HepG2 (cell line): ENCODE results near the gene SLC25A51. TPM values are rescaled to one million over a fixed set of nuclear protein-coding genes. Genes with fewer than 3 reads are reported as not detected.

ENCODE experiments used
- CREB1 ChIP-seq, 2 experiments: fragments of 450-650 bp in 1 of 2; IDR thresholded peaks; 2 replicates each; pipeline ENCODE4 v1.6.1; 2016 to 2017; ENCODE audit warnings: control low read depth in 1 of 2, mild to moderate bottlenecking in 1 of 2, missing compliant biosample characterization in 1 of 2, missing genetic modification characterization in 1 of 2
- ETV5 ChIP-seq: IDR thresholded peaks from 2 replicates; pipeline ENCODE4 v1.6.1; 2018; ENCODE audit warnings: missing biosample characterization, missing genetic modification reagents, inconsistent platforms, borderline replicate concordance
- FOXO1 ChIP-seq: sonication (generic); formaldehyde crosslinking; IDR thresholded peaks from 2 replicates; pipeline ENCODE4 v1.4.0; 2020; ENCODE audit warnings: missing genetic modification reagents
- ISL2 ChIP-seq: sonication (generic); formaldehyde crosslinking; IDR thresholded peaks from 2 replicates; pipeline ENCODE4 v1.5.0; 2020; ENCODE audit warnings: missing genetic modification reagents
- KDM2A ChIP-seq: sonication (generic); formaldehyde crosslinking; IDR thresholded peaks from 2 replicates; pipeline ENCODE4 v1.4.0; 2020; ENCODE audit warnings: low read depth, missing genetic modification reagents, borderline replicate concordance
- RARG ChIP-seq: sonication (generic); formaldehyde crosslinking; IDR thresholded peaks from 2 replicates; pipeline ENCODE4 v1.4.0; 2020; ENCODE audit warnings: low read depth, mild to moderate bottlenecking, missing genetic modification reagents
- RFX3 ChIP-seq: IDR thresholded peaks from 2 replicates; pipeline ENCODE4 v1.6.1; 2016; ENCODE audit warnings: missing biosample characterization, missing genetic modification reagents
- SALL1 ChIP-seq: sonication (generic); formaldehyde crosslinking; IDR thresholded peaks from 2 replicates; pipeline ENCODE4 v1.8.0; 2022; ENCODE audit warnings: mild to moderate bottlenecking, missing genetic modification reagents
- SRSF9 ChIP-seq: fragments of 200-400 bp; formaldehyde crosslinking; IDR thresholded peaks from 2 replicates; pipeline ENCODE4 v1.6.1; 2018; ENCODE audit warnings: borderline replicate concordance, mild to moderate bottlenecking, low read depth, low read length; ENCODE audit not compliant: insufficient read depth, poor library complexity, severe bottlenecking
- STAT5B ChIP-seq: sonication (generic); formaldehyde crosslinking; IDR thresholded peaks from 2 replicates; pipeline ENCODE4 v1.4.0; 2020; ENCODE audit warnings: missing genetic modification reagents
- YEATS4 ChIP-seq: sonication (generic); formaldehyde crosslinking; IDR thresholded peaks from 2 replicates; pipeline ENCODE4 v1.4.0; 2020; ENCODE audit warnings: missing genetic modification reagents, borderline replicate concordance
- ZNF180 ChIP-seq: sonication (generic); formaldehyde crosslinking; IDR thresholded peaks from 2 replicates; pipeline ENCODE4 v1.4.0; 2020; ENCODE audit warnings: low read depth, missing genetic modification reagents, borderline replicate concordance
- ZNF260 ChIP-seq: sonication (generic); formaldehyde crosslinking; IDR thresholded peaks from 2 replicates; pipeline ENCODE4 v1.4.0; 2020; ENCODE audit warnings: missing genetic modification reagents, low read depth, mild to moderate bottlenecking, borderline replicate concordance
- ZNF274 ChIP-seq: sonication (generic); formaldehyde crosslinking; IDR thresholded peaks from 2 replicates; pipeline ENCODE4 v1.5.1; 2020; ENCODE audit warnings: mild to moderate bottlenecking, missing genetic modification reagents
- ZNF501 ChIP-seq: sonication (generic); formaldehyde crosslinking; IDR thresholded peaks from 2 replicates; pipeline ENCODE4 v1.5.1; 2020; ENCODE audit warnings: mild to moderate bottlenecking, moderate library complexity, missing genetic modification reagents
- polyA plus RNA-seq, 8 experiments: library from polyadenylated mRNA; depleted of rRNA in 3 of 8; stranded (reverse) in 7 of 8; unstranded in 1 of 8; fragments of >200 nt; fragmentation: Illumina TruSeq in 4 of 8; extraction: Trizol in 4 of 8; gene quantifications; 2 replicates each; pipeline versions ENCODE4 v1.2.1 to v1.2.3, GENCODE V29; 2011 to 2016; ENCODE audit warnings: low read depth in 4 of 8, missing spikeins in 1 of 8, mixed read lengths in 1 of 8; ENCODE audit not compliant: insufficient read depth in 1 of 8
- total RNA-seq, 5 experiments: library from RNA; depleted of rRNA; stranded (reverse); fragments of >200 nt; fragmentation: Illumina TruSeq; extraction: Trizol; gene quantifications; 2 replicates each; pipeline ENCODE4 v1.2.3, GENCODE V29; 2016; ENCODE audit warnings: low read depth in 1 of 5
- TF ChIP-seq, protein P1 (sequence below): sonication (generic); formaldehyde crosslinking; conservative IDR thresholded peaks from 2 replicates; pipeline ENCODE4 v1.4.0; 2020; ENCODE audit warnings: missing genetic modification reagents
- TF ChIP-seq, protein P2 (sequence below): sonication (generic); formaldehyde crosslinking; IDR thresholded peaks from 2 replicates; pipeline ENCODE4 v1.8.0; 2022; ENCODE audit warnings: mild to moderate bottlenecking, missing genetic modification reagents
- TF ChIP-seq, protein P3 (sequence below): sonication (generic); formaldehyde crosslinking; IDR thresholded peaks from 2 replicates; pipeline ENCODE4 v1.9.0; 2021; ENCODE audit warnings: missing genetic modification reagents, borderline replicate concordance
- TF ChIP-seq, protein P4 (sequence below): sonication (generic); formaldehyde crosslinking; IDR thresholded peaks from 2 replicates; pipeline ENCODE4 v1.4.0; 2020; ENCODE audit warnings: missing genetic modification reagents, borderline replicate concordance
- TF ChIP-seq, protein P5 (sequence below): IDR thresholded peaks from 2 replicates; pipeline ENCODE4 v1.6.1; 2012; ENCODE audit warnings: inconsistent platforms

Gene SLC25A51
- total and polyA plus RNA-seq, 2 of the 13 experiments (the other 11 are each of a cell fraction or from before 2014, with no cell fraction given): 14.6 to 37.7 TPM

DNA sequence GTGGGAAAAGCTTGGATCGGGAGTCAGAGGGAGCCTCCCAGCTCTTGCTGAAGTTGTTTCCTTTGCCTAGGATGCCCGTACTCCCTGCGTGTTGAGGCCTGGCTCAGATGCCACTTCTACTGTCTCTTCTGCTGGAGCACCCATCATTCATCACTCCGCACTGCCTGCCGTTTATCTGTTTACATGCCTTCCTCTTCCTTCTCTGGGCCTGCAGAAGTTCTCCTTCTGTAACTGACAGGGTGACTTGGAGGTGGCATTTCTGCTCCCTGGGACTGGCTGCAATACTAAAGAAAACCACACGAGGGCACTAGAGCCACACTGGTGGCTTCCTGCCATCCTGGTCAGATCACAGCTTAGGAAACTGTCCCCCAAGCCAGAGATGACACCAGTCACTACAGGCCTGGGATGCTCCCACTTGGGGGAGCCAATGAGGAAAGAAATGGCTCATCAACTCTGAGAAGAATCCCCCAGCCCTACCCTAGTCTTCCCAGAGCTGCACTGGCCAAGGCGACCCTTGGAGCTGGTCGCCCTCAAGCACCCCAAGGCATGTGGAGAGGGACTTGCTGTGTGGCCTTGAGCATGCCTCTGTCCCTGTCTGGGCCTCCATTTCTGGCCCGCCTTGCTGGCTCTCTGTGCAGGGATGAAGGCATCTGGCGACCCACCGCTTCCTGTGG is 9.7 kb upstream of the SLC25A51 start (continued):
- TF ChIP-seq, protein P1, sequence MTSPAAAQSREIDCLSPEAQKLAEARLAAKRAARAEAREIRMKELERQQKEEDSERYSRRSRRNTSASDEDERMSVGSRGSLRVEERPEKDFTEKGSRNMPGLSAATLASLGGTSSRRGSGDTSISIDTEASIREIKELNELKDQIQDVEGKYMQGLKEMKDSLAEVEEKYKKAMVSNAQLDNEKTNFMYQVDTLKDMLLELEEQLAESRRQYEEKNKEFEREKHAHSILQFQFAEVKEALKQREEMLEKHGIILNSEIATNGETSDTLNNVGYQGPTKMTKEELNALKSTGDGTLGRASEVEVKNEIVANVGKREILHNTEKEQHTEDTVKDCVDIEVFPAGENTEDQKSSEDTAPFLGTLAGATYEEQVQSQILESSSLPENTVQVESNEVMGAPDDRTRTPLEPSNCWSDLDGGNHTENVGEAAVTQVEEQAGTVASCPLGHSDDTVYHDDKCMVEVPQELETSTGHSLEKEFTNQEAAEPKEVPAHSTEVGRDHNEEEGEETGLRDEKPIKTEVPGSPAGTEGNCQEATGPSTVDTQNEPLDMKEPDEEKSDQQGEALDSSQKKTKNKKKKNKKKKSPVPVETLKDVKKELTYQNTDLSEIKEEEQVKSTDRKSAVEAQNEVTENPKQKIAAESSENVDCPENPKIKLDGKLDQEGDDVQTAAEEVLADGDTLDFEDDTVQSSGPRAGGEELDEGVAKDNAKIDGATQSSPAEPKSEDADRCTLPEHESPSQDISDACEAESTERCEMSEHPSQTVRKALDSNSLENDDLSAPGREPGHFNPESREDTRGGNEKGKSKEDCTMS: no peak
- TF ChIP-seq SRSF9: no peak
- no peak for TF ChIP-seq ZNF180
- TF ChIP-seq RARG (CRISPR knock-in tag): no peak
- no peak for TF ChIP-seq FOXO1 (CRISPR knock-in tag)
- TF ChIP-seq, protein P2, sequence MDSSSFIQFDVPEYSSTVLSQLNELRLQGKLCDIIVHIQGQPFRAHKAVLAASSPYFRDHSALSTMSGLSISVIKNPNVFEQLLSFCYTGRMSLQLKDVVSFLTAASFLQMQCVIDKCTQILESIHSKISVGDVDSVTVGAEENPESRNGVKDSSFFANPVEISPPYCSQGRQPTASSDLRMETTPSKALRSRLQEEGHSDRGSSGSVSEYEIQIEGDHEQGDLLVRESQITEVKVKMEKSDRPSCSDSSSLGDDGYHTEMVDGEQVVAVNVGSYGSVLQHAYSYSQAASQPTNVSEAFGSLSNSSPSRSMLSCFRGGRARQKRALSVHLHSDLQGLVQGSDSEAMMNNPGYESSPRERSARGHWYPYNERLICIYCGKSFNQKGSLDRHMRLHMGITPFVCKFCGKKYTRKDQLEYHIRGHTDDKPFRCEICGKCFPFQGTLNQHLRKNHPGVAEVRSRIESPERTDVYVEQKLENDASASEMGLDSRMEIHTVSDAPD (CRISPR knock-in tag): no peak
- TF ChIP-seq, protein P3, sequence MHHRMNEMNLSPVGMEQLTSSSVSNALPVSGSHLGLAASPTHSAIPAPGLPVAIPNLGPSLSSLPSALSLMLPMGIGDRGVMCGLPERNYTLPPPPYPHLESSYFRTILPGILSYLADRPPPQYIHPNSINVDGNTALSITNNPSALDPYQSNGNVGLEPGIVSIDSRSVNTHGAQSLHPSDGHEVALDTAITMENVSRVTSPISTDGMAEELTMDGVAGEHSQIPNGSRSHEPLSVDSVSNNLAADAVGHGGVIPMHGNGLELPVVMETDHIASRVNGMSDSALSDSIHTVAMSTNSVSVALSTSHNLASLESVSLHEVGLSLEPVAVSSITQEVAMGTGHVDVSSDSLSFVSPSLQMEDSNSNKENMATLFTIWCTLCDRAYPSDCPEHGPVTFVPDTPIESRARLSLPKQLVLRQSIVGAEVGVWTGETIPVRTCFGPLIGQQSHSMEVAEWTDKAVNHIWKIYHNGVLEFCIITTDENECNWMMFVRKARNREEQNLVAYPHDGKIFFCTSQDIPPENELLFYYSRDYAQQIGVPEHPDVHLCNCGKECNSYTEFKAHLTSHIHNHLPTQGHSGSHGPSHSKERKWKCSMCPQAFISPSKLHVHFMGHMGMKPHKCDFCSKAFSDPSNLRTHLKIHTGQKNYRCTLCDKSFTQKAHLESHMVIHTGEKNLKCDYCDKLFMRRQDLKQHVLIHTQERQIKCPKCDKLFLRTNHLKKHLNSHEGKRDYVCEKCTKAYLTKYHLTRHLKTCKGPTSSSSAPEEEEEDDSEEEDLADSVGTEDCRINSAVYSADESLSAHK (CRISPR knock-in tag): no peak
- 0 out of 2 replicates have a peak, but pooled peaks have one; percentile 22 for TF ChIP-seq SALL1 (CRISPR knock-in tag)
- TF ChIP-seq ZNF260: no peak
- TF ChIP-seq ISL2 (CRISPR knock-in tag): no peak
- peak; percentile 58; the same call in 1 of the 2 replicates for TF ChIP-seq ZNF274 (CRISPR knock-in tag)
- peak; percentile 12; the same call in 1 of the 2 replicates for TF ChIP-seq KDM2A (CRISPR knock-in tag)
- TF ChIP-seq, protein P4, sequence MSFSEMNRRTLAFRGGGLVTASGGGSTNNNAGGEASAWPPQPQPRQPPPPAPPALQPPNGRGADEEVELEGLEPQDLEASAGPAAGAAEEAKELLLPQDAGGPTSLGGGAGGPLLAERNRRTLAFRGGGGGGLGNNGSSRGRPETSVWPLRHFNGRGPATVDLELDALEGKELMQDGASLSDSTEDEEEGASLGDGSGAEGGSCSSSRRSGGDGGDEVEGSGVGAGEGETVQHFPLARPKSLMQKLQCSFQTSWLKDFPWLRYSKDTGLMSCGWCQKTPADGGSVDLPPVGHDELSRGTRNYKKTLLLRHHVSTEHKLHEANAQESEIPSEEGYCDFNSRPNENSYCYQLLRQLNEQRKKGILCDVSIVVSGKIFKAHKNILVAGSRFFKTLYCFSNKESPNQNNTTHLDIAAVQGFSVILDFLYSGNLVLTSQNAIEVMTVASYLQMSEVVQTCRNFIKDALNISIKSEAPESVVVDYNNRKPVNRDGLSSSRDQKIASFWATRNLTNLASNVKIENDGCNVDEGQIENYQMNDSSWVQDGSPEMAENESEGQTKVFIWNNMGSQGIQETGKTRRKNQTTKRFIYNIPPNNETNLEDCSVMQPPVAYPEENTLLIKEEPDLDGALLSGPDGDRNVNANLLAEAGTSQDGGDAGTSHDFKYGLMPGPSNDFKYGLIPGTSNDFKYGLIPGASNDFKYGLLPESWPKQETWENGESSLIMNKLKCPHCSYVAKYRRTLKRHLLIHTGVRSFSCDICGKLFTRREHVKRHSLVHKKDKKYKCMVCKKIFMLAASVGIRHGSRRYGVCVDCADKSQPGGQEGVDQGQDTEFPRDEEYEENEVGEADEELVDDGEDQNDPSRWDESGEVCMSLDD (CRISPR knock-in tag): no peak
- no peak for TF ChIP-seq YEATS4
- TF ChIP-seq CREB1 (IDR thresholded peaks at IDR 0.05): no peak
- TF ChIP-seq CREB1 (CRISPR knock-in tag; IDR thresholded peaks at IDR 0.05): no peak
- no peak for TF ChIP-seq RFX3 (CRISPR knock-in tag)
- TF ChIP-seq STAT5B: no peak
- 0 out of 2 replicates have a peak, but pooled peaks have one; percentile 41 for TF ChIP-seq ZNF501 (CRISPR knock-in tag)
- TF ChIP-seq, protein P5, sequence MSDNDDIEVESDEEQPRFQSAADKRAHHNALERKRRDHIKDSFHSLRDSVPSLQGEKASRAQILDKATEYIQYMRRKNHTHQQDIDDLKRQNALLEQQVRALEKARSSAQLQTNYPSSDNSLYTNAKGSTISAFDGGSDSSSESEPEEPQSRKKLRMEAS: no peak
- TF ChIP-seq ETV5 (CRISPR knock-in tag): no peak; the same call in 1 of the 2 replicates
